GM23248 (cell line): ENCODE measurements around the gene PLD4.

Experiments used
- EZH2 ChIP-seq: fragments of 200-600 bp; sonication (generic); IDR thresholded peaks from 2 replicates; pipeline ENCODE4 v1.6.1; 2018; ENCODE audit warnings: antibody characterized with exemption, mild to moderate bottlenecking; ENCODE audit not compliant: insufficient read depth, poor library complexity, severe bottlenecking
- EZH2phosphoT487 ChIP-seq: fragments of 200-600 bp; sonication (generic); IDR thresholded peaks from 2 replicates; pipeline ENCODE4 v1.6.1; 2018; ENCODE audit warnings: antibody characterized with exemption, moderate library complexity, mild to moderate bottlenecking, low read depth; ENCODE audit not compliant: insufficient read depth

- TF ChIP-seq EZH2 (no peak), EZH2phosphoT487 (no peak)
Observed at GRCh38 chr14:104878582-104878981, 46.1 kb upstream of the PLD4 start.
